GM21723 (cell line): ENCODE results near the gene SMAD5.

ENCODE experiments used
- ATAC-seq: cut with Tn5 transposase; IDR thresholded peaks from one replicate; pipeline ENCODE4 v1.9.1; 2021; ENCODE audit warnings: mild to moderate bottlenecking, moderate library complexity; ENCODE audit not compliant: unreplicated experiment

SMAD5 gene

GRCh38 chr5:136132557-136133221, at the start of gene SMAD5:
Gene SMAD5 (plus strand): TSS chr5:136132845. CDS start chr5:136153761, 20,916 bp downstream.
- ATAC-seq = peak; percentile 92

- ATAC-seq = no peak
Measured at GRCh38 chr5:136084698-136085097, 47.9 kb upstream of the SMAD5 start.

DNA sequence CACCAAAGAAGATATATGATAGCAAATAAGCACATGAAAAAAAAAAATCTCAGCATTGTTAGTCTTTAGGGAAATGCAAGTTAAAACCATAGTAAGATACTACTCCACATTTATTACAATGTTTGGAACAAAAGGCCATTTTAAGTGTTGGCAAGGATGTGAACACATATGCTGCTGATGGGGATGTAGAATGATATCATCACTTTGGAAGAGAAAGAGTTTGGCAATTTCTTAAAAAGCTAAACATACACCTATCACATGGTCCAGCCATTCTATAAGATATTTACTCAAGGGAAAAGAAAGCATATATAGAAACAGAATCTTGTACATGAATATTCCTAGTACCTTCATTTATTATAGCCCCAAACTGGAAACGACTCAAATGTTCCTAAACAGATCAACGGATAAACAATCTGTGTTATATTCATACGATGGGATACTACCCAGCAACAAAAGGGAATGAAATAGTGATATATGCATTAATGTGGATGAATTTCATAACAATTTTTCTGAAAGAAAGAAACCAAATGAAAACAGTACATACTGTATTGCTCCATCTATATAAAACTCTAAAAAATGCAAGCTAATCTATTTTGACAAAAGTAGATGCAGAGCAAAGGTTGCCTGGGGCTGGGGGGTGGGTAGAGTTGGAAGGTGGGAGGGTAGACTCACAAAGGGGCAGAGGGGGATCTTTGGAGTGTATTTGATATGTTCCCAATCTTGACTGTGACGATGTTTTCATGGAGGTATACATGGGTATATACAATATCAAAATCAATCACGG, 45.7 kb upstream of the SMAD5 start:
- ATAC-seq = no peak

DNA sequence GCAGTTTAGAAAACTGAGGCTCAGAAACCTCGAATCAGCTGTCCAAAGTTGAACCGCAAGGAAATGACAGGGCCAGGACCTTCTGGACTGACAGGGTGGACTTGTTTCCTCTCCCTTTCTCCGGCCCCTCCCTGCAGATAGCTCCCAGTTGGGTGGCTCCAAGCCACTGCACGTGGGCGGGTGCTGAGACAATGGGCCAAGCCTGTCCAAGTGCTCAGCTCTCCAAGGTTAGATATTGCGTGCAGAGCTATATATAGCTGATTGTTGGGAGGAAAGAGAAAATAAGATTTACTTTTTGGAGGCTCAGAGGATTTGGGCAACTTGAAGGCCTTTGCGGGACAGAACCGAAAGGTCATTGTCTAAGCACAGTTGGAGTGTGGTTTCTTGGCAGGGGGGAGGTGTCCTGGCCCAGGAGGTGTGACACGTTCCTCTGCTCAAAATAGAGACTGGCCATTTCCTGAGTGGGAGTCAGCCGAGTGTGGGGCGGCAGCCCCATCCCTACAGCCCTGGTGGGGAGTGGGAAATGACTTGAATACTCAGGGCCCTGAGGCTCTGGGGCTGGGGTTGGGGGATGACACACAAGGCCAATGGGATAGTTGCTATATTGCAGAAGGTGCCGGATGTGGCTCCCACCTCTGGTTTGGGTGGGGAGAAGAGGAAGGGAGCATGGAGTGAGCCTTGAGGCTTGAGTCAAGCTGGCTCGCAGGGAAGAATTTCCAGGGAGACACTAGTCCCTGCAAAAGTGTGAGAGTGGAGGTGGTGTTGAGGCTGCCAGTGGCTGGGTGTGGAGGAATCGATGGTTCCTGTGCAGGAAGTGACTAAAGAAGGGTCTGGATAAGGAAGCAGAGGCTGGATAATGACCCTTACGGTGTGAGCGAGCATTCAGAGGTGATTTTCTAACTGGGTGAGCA, 44.4 kb upstream of the SMAD5 start:
- ATAC-seq = no peak

GRCh38 chr5:136089791-136090190, 42.9 kb upstream of the SMAD5 start:
- ATAC-seq = no peak

- ATAC-seq = no peak
Measured at GRCh38 chr5:136090319-136090718, 42.3 kb upstream of the SMAD5 start.

GRCh38 chr5:136094189-136094912, 38.3 kb upstream of the SMAD5 start:
- no peak for ATAC-seq

GRCh38 chr5:136094913-136095641, 37.6 kb upstream of the SMAD5 start:
- no peak for ATAC-seq

- ATAC-seq = no peak
Measured at GRCh38 chr5:136098176-136098575, 34.5 kb upstream of the SMAD5 start.

- ATAC-seq = no peak
Measured at GRCh38 chr5:136099870-136100269, 32.8 kb upstream of the SMAD5 start.

GRCh38 chr5:136101884-136102283, 30.8 kb upstream of the SMAD5 start:
- no peak for ATAC-seq

DNA sequence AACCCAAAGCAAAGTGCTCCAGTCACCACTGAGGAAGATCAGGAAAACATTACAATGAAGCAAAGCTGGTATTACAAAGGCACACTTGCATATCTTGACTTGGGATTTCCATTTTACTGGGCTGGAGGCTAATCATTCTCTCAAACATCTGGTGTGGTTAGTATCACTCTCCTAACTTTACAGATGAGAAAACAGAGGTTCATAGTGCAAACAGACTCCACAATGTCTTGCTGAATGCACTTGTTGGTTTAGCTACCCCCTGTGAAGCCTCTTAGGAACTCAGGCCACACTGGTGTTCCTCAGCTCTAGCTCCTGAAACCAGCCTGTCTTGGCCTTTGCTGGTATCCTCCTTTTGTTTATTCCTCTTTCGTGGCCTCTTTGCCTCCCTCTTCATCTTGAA, 29.5 kb upstream of the SMAD5 start:
- ATAC-seq = no peak

- no peak for ATAC-seq
Measured at GRCh38 chr5:136104306-136104965, 28.2 kb upstream of the SMAD5 start.

- no peak for ATAC-seq
Measured at GRCh38 chr5:136106351-136107031, 26.2 kb upstream of the SMAD5 start.

GRCh38 chr5:136108180-136108611, 24.4 kb upstream of the SMAD5 start:
- ATAC-seq = peak; percentile 60

DNA sequence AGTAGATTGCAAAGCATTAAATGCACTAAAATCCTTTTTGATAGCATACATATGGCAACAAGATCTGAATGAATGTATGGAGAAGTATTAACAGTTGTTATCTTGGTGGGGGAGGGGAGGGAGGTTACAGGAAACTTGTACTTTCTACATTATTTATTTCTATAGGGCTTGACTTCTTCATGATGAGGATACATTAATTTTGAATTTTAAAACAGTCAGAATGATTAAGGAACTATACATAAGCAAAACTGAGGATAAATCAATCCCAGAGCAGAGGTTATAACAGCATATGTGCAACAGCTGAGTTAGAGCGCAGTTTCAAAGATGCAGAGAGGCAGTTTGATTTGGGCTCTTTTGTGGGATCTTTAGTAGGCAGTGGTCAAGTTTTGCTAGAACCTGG, 23.9 kb upstream of the SMAD5 start:
- ATAC-seq = no peak

DNA sequence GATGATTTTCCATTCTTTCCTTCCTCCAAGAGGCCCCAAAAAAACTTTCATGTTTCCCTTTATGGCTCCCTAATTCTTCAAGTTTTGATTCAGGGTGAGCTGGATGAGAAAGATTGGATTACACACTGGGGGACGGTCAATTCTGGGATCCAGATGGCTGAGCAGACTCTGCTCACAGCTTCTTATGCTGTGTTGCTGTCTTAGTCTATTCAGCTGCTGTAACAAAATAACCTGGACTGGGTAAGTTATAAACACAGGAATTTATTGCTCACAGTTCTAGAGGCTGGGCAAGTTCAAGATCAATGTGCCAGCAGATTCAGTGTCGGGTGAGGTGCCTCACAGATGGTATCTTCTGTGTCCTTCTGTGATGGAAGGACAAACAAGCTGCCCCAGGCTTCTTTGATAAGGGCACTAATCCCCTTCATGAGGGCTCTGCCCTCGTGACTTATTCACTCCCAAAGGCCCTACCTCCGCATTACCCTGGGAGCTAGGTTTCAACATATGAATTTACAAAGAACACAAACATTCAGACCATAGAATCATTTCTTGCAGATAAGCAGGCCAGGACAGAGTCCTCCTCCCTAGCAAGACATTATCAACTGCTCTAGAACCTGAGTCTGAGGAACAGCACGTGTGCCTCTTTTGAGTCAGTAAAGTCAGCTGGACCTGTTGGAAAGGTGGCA, 23.1 kb upstream of the SMAD5 start:
- ATAC-seq = no peak

- no peak for ATAC-seq
Measured at GRCh38 chr5:136113606-136114005, 19.0 kb upstream of the SMAD5 start.
